ENCODE measurements around the gene FAM181A.
A peak's percentile ranks its signal among the peaks of the same experiment; 100 is the strongest.

FAM181A gene

DNA sequence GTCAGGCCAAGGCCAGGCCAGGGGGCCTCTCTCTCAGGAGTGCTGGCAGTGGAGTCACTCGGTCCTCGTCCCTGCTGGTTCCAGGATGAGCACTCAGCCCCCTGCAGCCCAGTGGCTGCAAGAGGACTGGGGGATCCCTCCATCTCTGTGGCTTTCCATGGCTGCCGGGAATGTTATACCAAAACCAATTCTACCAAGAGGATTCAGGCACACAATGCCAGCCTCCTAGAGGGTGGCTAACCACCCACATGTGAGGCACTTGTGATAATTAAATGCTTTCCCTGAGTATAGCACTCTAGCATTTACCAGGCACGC lies 27.3 kb downstream of the FAM181A start:
- Histone ChIP-seq H3K27me3 (ENCODE audit: insufficient read depth, poor library complexity, severe bottlenecking) (no peaks in the 10 kb centered on the region), H3K27ac (replicated peaks) (peak overlapping the region; percentile 95), H3K4me3 (replicated peaks; ENCODE audit: insufficient read depth, low read length) (no peak overlapping the region)
- DNase-seq (ENCODE audit: low read depth in 1 of 2, low spot score in 1 of 2) = no peak
- TF ChIP-seq REST (IDR thresholded peaks at IDR 0.05; ENCODE audit: insufficient replicate concordance, low read depth) (no peak), POLR2AphosphoS5 (IDR thresholded peaks at IDR 0.05; ENCODE audit: low read depth) (no peak), GABPA (IDR thresholded peaks at IDR 0.05; ENCODE audit: low read depth) (no peak), CTCF (IDR thresholded peaks at IDR 0.05; ENCODE audit: insufficient read depth, low read length) (no peak), SPI1 (IDR thresholded peaks at IDR 0.05; ENCODE audit: borderline replicate concordance, low read depth) (no peak)

GRCh38 chr14:93954900-93955849 lies 28.0 kb downstream of the FAM181A start:
- Histone ChIP-seq H3K27ac (replicated peaks) (peak overlapping the region; percentile 95), H3K4me3 (replicated peaks; ENCODE audit: insufficient read depth, low read length) (peak overlapping the region; percentile 22), H3K27me3 (ENCODE audit: insufficient read depth, poor library complexity, severe bottlenecking) (no peaks in the 10 kb centered on the region)
- peak; percentile 95 to 96 for DNase-seq (ENCODE audit: low read depth in 1 of 2, low spot score in 1 of 2)
- peak; percentile 46 for TF ChIP-seq REST (IDR thresholded peaks at IDR 0.05; ENCODE audit: insufficient replicate concordance, low read depth)
- TF ChIP-seq GABPA (IDR thresholded peaks at IDR 0.05; ENCODE audit: low read depth) = peak; percentile 59
- TF ChIP-seq POLR2AphosphoS5 (IDR thresholded peaks at IDR 0.05; ENCODE audit: low read depth) = peak; percentile 88
- no peak for TF ChIP-seq CTCF (IDR thresholded peaks at IDR 0.05; ENCODE audit: insufficient read depth, low read length)
- TF ChIP-seq SPI1 (IDR thresholded peaks at IDR 0.05; ENCODE audit: borderline replicate concordance, low read depth) = peak; percentile 99

GRCh38 chr14:93955850-93956481 lies 28.8 kb downstream of the FAM181A start:
- DNase-seq (ENCODE audit: low read depth in 1 of 2, low spot score in 1 of 2) = no peak
- Histone ChIP-seq H3K4me3 (replicated peaks; ENCODE audit: insufficient read depth, low read length) (peak overlapping the region; percentile 22), H3K27me3 (ENCODE audit: insufficient read depth, poor library complexity, severe bottlenecking) (no peaks in the 10 kb centered on the region), H3K27ac (replicated peaks) (peak overlapping the region; percentile 95)
- TF ChIP-seq CTCF (IDR thresholded peaks at IDR 0.05; ENCODE audit: insufficient read depth, low read length) (no peak), SPI1 (IDR thresholded peaks at IDR 0.05; ENCODE audit: borderline replicate concordance, low read depth) (no peak), POLR2AphosphoS5 (IDR thresholded peaks at IDR 0.05; ENCODE audit: low read depth) (no peak), REST (IDR thresholded peaks at IDR 0.05; ENCODE audit: insufficient replicate concordance, low read depth) (no peak), GABPA (IDR thresholded peaks at IDR 0.05; ENCODE audit: low read depth) (no peak)
